ENCODE measurements around the gene SPATA1.

SPATA1 gene

DNA sequence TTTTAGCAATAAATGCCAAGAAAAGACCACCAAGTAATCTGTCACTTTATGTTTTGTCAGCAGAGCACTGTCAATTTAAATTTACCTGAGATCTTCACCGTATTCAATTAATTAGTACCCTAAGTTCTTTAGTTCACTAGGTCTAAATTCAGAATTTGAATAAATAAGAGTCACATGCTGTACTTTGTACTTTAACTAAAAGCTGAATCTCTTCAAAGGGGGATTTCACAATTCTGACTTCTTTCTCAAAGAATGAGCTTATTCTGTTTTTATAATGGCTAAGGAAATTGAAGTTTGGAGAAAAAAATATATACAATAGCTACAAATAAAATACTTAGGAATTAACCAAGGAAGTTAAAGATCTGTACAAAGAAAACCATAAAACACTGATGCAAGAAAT lies 2.3 kb downstream of the SPATA1 start:
- FAIRE-seq (no peak), DNase-seq (ENCODE audit: insufficient read length, low spot score) (no peak)

DNA sequence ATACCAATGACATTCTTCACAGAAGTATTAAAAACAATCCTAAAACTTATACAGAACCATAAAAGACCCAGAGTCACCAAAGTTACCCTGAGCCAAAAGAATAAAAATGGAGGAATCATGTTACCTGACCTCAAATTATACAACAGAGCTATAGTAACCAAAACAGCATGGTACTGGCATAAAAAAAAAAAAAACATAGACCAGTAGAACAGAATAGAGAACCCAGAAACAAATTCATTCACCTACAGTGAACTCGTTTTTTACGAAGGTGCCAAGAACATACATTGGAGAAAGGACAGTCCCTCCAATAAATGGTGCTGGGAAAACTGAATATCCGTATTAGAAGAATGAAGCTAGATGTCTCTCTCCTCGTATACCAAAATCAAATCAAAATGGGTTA lies 2.8 kb downstream of the SPATA1 start:
- FAIRE-seq (no peak), DNase-seq (ENCODE audit: insufficient read length, low spot score) (no peak)

DNA sequence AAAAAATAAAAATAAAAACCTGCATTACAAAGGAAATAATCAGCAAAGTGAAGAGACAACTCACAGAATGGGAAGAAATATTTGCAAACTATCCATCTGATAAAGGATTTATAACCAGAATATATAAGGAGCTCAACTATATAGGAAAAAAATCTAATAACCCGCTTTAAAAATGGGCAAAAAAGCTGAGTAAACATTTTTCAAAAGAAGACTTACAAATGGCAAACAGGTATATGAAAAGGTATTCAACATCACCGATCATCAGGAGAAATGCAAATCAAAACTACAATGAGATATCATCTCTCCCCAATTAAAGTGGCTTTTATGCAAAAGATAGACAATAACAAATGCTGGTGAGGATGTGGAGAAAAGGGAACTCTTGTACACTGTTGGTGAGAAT lies 4.0 kb downstream of the SPATA1 start:
- FAIRE-seq: no peak
- no peak for DNase-seq (ENCODE audit: insufficient read length, low spot score)

DNA sequence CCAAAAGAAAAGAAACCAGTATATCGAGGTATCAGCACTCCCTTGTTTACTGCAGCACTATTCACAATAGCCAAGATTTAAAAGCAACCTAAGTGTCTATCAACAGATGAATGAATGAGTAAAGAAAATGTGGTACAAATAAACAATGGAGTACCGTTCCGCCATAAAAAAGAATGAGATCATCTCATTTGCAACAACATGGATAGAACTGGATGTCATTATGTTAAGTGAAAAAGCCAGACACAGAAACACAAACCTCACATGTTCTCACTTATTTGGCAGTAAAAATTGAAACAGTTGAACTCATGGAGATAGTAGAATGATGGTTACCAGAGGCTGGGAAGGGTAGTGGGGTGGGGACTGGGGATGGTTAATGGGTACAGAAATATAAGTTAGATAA lies 4.5 kb downstream of the SPATA1 start:
- DNase-seq (ENCODE audit: insufficient read length, low spot score) (no peak), FAIRE-seq (no peak)

DNA sequence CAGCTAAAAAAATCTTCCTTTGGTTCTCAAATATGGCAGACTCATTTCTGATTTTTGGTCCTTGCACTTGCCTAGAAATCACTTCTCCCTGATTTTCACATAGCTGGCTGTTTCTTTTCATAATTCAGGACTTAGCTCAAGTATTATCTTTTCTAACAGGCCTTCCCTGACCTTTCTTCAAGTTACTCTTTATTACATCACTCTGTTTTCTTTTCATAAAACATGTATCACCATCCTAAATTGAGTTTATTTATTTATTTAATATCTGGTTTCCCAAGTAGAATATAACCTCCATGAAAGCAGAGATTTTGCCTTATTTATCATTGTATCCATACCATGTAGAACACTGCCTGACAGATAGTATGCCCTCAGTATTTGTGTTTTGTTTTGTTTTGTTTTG lies 18.4 kb downstream of the SPATA1 start:
- DNase-seq (ENCODE audit: insufficient read length, low spot score) (no peak), FAIRE-seq (no peak)

DNA sequence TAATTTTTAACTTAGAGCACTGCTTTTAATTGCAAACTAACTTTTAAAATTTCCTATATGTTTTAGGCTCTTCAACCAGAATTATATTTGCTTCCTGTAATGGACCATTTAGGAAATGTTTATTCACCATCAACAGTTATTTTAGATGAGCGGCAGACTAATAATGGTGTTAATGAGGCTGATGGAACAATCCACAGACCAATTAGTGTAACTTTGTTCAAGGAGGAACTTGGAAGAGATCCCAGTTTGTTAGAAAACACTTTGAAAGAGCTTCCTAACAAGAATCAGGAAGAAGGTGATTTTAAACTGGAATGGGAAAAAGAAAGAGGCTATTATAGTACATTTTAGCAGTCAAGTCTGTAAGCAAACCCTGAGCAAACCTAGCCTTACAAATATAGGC lies 19.6 kb downstream of the SPATA1 start:
- FAIRE-seq (no peak), DNase-seq (ENCODE audit: insufficient read length, low spot score) (no peak)

DNA sequence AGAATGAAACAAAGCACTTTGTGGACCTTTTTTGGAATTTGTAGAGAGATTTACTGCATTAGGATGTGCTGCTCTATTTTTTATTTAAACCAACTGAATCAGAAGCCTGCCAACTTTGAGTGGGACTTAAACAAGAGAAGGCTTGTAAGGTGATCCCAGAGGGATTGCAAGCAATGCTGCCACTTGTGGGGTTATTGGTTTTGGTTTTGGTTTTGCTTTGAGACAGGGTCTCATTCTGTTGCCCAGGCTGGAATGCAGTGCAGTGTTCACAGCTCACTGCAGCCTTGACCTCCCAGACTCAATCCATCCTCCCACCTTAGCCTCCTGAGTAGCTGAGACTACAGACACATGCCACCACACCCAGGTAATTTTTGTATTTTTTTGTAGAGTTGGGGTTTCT lies 32.4 kb downstream of the SPATA1 start:
- DNase-seq (ENCODE audit: insufficient read length, low spot score): no peak
- peak; percentile 23 for FAIRE-seq

DNA sequence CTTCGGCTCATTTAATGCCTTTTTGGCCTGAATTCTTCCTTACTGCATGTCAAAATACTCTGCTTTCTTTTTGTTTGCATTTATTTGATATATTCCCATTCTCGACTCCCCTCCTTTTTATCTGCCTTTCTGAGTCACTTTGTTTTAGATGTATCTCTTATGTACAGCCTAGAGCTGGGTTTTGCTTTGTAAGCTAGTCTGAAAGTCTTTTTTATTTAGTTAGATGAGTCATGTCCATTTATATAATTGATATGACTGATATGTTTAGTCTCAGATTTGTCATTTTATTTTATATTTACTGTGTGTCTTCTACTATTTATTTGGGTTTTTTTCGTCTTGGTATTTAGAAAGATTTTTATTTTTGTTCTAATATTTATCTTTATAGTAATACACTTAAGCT lies 33.8 kb downstream of the SPATA1 start:
- DNase-seq (ENCODE audit: insufficient read length, low spot score) (no peak), FAIRE-seq (no peak)

DNA sequence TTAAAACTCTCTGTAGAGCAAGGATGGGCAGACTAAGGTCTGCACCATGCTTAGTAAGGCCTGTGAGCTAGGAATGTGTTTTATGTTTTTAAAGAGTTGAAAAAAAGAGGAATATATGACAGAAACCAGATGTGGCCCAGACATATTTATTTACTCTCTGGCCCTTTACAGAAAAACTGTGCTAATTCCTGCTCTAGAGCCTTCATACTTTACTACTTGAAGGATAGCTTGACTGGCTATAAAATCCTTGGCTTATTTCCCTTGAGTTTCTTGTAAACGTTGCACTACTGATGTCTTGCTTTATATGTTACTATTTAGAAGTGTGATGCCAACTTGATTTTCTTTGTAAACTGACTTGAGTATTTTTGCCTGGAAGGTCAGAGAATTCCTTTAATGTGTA lies 34.6 kb downstream of the SPATA1 start:
- FAIRE-seq (no peak), DNase-seq (ENCODE audit: insufficient read length, low spot score) (no peak)

DNA sequence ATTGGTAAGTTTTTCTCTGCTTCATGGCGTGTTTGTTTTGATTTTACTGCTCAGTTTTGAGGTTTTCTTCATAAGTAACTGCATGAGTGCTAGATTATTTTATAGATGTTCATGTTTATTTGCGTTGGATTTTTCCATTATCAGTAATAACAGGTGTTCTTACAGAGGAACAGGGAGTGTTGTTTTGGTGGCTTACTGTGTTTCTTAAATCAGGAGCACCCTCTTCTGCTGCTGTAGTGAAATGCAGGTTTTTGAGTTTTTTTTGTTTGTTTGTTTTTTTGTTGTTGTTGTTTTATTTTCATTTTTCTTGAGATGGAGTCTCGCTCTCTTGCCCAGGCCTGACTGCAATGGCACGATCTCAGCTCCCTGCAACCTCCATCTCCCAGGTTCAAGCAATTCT lies 35.5 kb downstream of the SPATA1 start:
- no peak for DNase-seq (ENCODE audit: insufficient read length, low spot score)
- no peak for FAIRE-seq

DNA sequence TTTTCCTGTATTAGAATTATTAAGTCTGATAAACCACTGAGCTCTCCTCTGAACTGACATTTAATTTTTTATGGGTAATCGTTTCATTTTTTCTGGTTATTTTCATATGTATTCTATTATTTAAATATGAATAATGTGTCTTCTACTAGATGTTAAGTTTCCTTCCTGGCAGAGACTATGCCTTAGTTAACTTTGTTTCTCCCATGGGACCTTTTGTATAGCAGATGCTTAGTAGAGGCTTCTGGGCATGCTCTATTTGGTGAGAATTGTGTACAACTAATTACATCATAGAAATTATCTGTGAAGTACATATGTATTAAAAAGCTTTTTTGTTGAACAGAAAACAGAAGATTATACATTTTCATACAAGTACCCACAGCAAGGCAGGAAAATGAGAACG lies 44.6 kb downstream of the SPATA1 start:
- DNase-seq (ENCODE audit: insufficient read length, low spot score) (no peak), FAIRE-seq (no peak)

DNA sequence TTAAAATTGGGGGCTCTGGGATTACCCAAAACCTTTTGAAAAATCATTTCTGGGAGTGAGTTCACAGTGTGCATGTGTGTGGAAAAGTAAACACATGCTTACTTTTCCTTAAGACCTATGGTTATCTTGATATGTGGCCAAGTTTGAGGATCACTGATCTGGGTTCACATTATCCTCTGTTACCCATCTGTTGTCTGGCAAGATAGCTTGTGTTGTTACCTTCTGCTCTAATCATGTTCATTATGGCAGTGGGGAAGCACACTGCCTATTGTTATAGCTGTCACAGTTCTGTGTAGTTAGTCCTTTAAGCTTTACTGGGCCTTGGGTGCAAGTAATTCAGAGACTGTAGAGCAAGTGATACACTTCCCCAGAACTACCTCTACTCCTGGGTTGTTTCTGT lies 63.0 kb downstream of the SPATA1 start:
- FAIRE-seq (no peak), DNase-seq (ENCODE audit: insufficient read length, low spot score) (no peak)

DNA sequence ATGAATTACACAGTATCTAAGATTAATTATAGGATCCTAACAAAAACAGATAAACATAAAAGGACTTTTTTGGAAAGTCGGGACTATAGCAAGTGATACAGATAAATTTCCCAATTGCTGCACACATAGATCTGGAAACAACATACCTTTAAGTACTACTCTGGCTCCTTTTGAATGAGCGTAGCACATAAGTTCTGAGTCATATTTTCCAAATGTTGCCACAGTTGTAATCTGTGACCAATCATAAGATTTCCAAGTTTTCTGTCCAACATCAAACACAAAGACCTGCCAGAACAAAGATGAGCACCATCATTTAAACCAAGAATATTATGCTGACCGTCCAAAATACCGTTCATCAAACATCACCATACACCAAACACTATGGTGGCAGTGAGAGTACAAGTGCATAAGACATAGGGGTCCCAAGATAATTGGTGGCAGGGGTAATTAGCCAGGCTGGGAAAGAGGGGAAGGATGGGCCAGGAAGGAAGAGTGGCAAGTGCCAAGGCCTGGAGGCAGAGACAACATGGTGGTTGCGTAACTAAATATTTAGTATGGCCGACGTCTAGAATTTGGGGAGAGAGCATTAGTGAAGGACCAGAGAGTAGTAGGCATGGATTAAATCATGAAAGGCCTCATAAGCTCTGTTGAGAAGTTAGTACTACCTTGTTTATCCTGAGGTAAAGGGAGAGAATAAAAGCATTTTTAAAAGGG lies 64.4 kb downstream of the SPATA1 start:
- no peak for DNase-seq (ENCODE audit: insufficient read length, low spot score)
- FAIRE-seq: peak; percentile 63

DNA sequence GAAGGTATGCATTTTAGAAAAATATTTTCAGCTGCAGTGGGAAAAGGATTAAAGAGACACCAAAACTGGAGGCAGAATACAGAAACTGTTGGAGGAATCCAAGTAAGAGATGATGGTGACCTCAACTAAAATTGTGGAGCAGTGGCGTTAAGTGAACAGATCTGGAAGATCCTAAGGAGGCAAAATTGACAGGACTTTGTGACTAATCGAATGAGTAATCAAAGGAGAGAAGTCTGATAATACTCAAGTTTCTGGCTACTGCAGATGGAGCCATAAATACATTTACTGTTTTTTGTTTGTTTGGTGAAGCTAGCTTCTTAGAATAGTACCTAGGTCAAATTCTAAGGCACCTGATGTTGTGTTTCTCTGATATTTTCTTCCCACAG lies 65.0 kb downstream of the SPATA1 start:
- peak; percentile 44 for FAIRE-seq
- no peak for DNase-seq (ENCODE audit: insufficient read length, low spot score)

DNA sequence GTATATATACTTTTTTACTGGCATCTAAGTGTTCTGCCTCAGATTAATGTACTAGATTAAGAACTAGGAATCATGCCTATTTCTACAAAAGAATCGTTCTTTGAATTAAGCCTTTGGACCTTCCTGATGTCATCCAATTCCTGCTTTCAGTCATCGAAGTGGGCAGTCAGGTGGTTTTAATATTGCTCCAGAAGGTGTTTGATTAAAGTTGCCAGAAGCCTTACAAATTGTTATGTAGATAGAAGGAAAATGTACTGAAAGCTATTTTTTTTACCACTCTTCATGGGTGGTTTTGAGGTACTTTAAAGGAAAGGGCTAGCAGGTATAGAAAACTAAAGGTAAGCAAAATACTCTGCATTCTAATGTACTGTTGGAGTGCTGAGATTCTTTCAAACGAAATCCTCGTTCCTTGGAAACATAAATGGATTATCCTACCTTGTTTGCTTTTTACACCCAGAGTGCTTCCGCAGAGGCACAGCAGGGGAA lies 67.3 kb downstream of the SPATA1 start:
- DNase-seq (ENCODE audit: insufficient read length, low spot score) (no peak), FAIRE-seq (no peak)

DNA sequence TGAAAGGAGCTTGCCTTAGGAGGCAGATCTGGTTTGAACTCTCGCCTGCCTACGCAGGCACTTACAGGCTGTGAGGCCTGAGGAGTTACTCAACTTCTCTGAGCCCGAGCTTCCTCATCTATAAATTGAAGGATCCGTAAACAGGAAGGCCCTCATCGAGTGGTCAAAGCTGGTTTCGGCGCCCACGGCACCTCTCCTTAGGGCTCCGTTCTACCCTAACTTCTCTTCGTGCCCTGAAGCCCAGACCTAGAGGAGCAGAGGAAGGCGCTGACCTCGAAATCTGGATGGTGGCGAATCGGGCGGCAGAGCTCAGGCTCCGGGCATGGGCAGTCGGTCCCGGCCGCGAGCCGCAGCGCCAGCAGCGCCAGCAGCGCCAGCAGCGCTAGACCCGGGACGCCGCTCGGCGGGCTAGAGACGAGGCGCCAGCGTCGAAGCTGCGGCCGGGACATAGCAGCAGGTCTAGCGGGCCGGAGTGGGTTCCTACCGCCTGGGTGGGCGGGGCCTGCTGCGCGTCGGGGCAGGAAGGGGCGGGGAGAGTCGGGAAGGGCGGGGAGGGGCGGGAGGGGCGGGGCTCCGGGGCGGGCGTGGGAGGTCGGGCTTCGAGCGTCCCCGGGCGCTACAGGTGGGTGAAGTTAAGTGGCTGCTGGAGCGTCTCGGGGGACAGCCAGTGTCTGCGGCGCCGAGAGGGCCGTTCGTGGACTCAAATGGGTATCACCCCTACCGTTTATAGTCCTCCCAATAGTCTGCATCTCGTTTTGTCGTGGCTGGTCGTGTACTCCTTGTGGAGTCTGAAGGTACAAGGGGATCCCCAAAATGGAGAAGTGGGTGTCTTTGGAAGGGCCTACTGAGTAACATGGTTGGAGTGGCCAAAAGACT lies 68.0 kb downstream of the SPATA1 start, which contains the start of gene CTBS:
Gene CTBS (minus strand): TSS at position 474 of the 876 bp plus-strand sequence. CDS start 25 bp downstream, at position 449.
- FAIRE-seq (peak; percentile 97), DNase-seq (ENCODE audit: insufficient read length, low spot score) (peak; percentile 79)

DNA sequence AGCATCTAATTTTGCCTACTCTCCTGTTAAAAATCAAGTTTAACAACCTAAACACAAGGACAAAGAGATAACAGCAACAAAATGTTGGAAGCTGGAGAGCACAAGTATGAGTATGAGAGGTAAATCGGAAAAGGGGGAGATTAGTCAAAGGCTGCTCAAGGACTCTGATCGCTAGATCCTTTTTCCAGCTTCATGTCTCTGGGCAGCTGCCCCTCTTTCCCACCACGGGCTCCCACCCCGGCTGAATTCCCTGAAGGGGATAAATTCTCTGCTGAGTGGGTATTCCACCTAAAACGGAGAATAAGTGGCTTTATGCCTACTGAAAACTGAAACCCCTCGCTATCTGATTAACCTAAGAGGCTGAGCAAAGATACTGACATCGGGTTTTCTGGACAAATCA lies 68.8 kb downstream of the SPATA1 start:
- no peak for DNase-seq (ENCODE audit: insufficient read length, low spot score)
- peak; percentile 40 for FAIRE-seq

DNA sequence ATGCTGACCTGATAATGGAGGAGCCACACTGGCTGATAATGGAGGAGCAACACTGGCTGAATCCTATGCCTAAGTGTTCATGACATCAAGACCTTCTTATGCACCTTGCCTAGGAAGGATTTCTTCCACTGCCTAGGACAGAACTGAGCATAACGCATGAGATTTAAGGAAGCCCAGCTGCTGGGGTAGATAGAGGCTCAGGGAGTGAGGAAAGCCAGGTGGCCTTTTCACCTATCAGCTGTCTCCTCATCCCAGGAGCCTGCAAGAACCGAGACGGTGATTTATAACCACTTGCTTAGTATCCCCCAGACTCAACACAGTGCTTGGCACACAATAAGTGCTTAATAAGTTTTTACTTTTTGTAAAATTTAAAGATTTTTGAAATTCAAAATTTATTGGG lies 75.5 kb downstream of the SPATA1 start:
- FAIRE-seq (no peak), DNase-seq (ENCODE audit: insufficient read length, low spot score) (no peak)

DNA sequence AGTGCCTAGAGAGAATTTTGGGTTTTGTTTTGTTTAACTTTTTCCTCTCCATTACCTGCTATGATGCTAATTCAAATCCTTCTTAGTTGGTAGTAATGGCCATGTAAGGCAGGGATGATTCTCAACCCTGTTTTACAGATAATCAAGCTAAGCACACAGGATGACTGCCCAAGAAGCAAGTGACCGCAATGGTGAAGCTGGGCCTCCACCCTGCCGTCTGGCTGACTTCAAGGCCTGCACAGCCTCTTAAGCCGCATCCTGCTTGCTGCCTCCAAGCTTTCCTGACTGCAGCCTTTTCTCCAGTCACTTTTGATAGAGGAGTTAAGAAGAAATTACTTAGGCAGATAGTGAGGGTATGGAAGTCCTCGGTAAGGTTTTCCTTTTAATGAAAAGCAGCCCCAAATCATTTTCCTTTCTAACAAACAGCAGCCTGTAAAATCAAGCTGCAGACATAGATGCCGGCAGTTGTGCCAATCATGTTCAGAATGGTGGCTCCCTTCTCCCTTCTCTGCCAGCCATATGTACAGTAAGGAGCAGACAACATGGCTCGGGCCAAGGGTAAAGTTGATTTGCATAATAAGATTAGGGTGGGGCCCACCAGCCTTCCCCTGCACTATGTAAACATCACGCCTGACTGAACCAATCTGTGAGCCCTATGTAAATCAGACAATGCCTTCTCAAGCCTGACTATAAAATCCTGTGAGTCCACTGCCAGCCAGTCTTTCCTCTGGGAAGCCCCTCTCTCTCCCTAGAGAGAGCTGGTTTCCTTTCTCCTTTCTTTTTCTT lies 76.8 kb downstream of the SPATA1 start:
- no peak for FAIRE-seq
- no peak for DNase-seq (ENCODE audit: insufficient read length, low spot score)

DNA sequence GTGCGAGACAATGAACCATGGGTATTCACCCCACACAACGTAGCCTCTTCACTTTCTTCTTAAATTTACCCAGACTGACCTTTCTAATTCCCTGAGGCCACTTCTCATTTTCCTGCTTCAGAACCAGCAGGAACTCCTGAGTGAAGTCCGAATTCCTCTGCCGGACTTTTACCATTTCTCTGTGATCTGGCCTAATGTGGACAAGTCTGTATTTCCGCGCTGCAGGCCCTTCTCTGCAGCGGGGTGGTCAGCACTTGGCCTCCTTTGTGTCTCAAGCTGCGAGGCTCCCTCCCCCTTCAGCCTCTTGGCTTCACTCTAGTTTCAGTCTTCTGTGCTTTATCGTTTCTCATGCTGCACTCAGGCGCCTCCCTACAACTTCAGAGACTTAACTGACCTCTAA lies 77.5 kb downstream of the SPATA1 start:
- DNase-seq (ENCODE audit: insufficient read length, low spot score) (no peak), FAIRE-seq (no peak)

DNA sequence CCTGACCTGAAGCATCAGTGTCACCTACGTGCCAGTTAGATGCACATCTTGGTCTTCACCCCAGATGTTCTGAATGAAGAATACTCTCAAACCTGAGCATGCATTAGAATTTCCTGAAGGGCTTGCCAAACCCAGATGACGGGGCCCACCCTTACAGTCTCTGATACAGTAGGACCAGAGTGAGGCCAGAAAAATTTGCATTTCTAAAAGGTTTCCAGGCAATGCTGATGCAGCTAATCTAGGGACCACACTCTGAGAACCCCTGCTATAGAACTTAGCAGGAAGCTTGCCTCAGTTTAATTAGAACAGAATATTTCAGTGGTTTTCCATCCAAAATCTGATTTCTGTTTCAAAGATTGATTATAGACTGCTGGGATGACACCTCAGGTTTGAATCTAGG lies 77.9 kb downstream of the SPATA1 start:
- no peak for FAIRE-seq
- DNase-seq (ENCODE audit: insufficient read length, low spot score): no peak

All from GM19239 (cell line).